GM12878 (cell line): ENCODE results near the gene CPNE9. TPM values are rescaled to one million over a fixed set of nuclear protein-coding genes. Genes with fewer than 3 reads are reported as not detected.

ENCODE experiments used
- ATAC-seq: fragments of 200-7000 bp; cut with Tn5 transposase; 3 replicates; pipeline ENCODE4 v1.9.1; 2020; ENCODE audit warnings: mild to moderate bottlenecking, moderate library complexity
- BruUV-seq: library from RNA; stranded (reverse); fragments of 400-500 nt; replicated peaks from 2 replicates; lab custom pipeline; 2021; lab: Mats Ljungman, UMichigan
- CTCF ChIA-PET: fragments of 300-600 bp; sonication (Branson Sonifier 250); formaldehyde crosslinking; extraction: SDS; loops from one replicate; lab custom pipeline; 2021; ENCODE audit warnings: inconsistent platforms; lab: Yijun Ruan, JAX
- POLR2A ChIA-PET: fragments of 350-600 bp; formaldehyde crosslinking; extraction: SDS; loops from one replicate; lab custom pipeline; 2021; ENCODE audit warnings: inconsistent platforms; lab: Charles Lee
- RAD21 ChIA-PET: fragments of 300-600 bp; sonication (Branson Sonifier 250); formaldehyde crosslinking; loops from one replicate; lab custom pipeline; 2023; ENCODE audit warnings: antibody characterized with exemption; ENCODE audit not compliant: unreplicated experiment; lab: Charles Lee
- SMC1A ChIA-PET: fragments of 300-600 bp; sonication (Branson Sonifier 250); formaldehyde crosslinking; loops from one replicate; lab custom pipeline; 2023; ENCODE audit not compliant: unreplicated experiment, uncharacterized antibody; lab: Charles Lee
- DNase-seq: peaks from one replicate; pipeline ENCODE4 v3.0.0-alpha.2; 2011; ENCODE audit warnings: low read depth, low spot score
- FAIRE-seq: peaks from 3 replicates; lab custom pipeline; 2011; peaks lifted over from hg19 to GRCh38; lab: Jason Lieb, UNC
- H2AFZ ChIP-seq: 2 replicates; pipeline ENCODE4 v1.6.0; 2011; ENCODE audit warnings: low read depth, low read length, control low read depth; ENCODE audit not compliant: control insufficient read depth
- H3K27ac ChIP-seq: 2 replicates; pipeline ENCODE4 v1.5.1; 2011; ENCODE audit warnings: control low read depth; ENCODE audit not compliant: control insufficient read depth, insufficient read depth
- H3K27me3 ChIP-seq, 2 experiments: replicated peaks in 1 of 2; 2 replicates each; pipeline versions ENCODE4 v1.6.0 to v1.6.1; 2011; ENCODE audit warnings: low read length in 1 of 2; ENCODE audit not compliant: control insufficient read depth in 2 of 2, insufficient read depth in 2 of 2
- H3K36me3 ChIP-seq, 2 experiments: 2 replicates each; pipeline ENCODE4 v1.5.1; 2011; ENCODE audit warnings: low read length in 1 of 2; ENCODE audit not compliant: control insufficient read depth in 2 of 2, insufficient read depth in 2 of 2
- H3K4me1 ChIP-seq: 2 replicates; pipeline ENCODE4 v1.6.1; 2011; ENCODE audit warnings: mild to moderate bottlenecking, low read length, moderate library complexity, mixed read lengths; ENCODE audit not compliant: control insufficient read depth, insufficient read depth
- H3K4me2 ChIP-seq: 2 replicates; pipeline ENCODE4 v1.6.0; 2011; ENCODE audit warnings: control low read depth; ENCODE audit not compliant: control insufficient read depth, insufficient read depth
- H3K4me3 ChIP-seq: fragments of 200-600 bp; sonication (generic); 2 replicates; pipeline ENCODE4 v1.5.1; 2016
- H3K79me2 ChIP-seq: 2 replicates; pipeline ENCODE4 v1.6.0; 2011; ENCODE audit warnings: low read length; ENCODE audit not compliant: control insufficient read depth, insufficient read depth
- H3K9ac ChIP-seq: 2 replicates; pipeline ENCODE4 v1.8.0; 2011; ENCODE audit warnings: low read length, control low read depth, mixed read lengths; ENCODE audit not compliant: control insufficient read depth, insufficient read depth
- H3K9me3 ChIP-seq: replicated peaks from 3 replicates; pipeline ENCODE4 v1.5.1; 2011; ENCODE audit warnings: mild to moderate bottlenecking, low read length; ENCODE audit not compliant: control insufficient read depth, insufficient read depth
- H4K20me1 ChIP-seq: 2 replicates; pipeline ENCODE4 v1.6.0; 2011; ENCODE audit not compliant: control insufficient read depth, insufficient read depth
- CBFB ChIP-seq: IDR thresholded peaks from 2 replicates; pipeline ENCODE4 v1.6.1; 2016; ENCODE audit warnings: antibody characterized with exemption, low read depth
- ESRRA ChIP-seq: IDR thresholded peaks from 2 replicates; pipeline ENCODE4 v1.6.1; 2012; ENCODE audit warnings: mild to moderate bottlenecking, low read length, improper control_type of control experiment
- MAX ChIP-seq: IDR thresholded peaks from 2 replicates; pipeline ENCODE4 v1.6.1; 2012; ENCODE audit warnings: low read depth, low read length, improper control_type of control experiment
- POLR2A ChIP-seq: IDR thresholded peaks from 2 replicates; pipeline ENCODE4 v1.6.1; 2011; ENCODE audit warnings: low read depth, mild to moderate bottlenecking, low read length
- POLR2AphosphoS5 ChIP-seq: IDR thresholded peaks from 2 replicates; pipeline ENCODE4 v1.6.1; 2011; ENCODE audit warnings: mild to moderate bottlenecking, low read length, inconsistent platforms
- RAD21 ChIP-seq: IDR thresholded peaks from 2 replicates; pipeline ENCODE4 v1.6.1; 2011; ENCODE audit warnings: mild to moderate bottlenecking, low read depth, low read length, moderate library complexity; ENCODE audit not compliant: insufficient read depth
- SIN3A ChIP-seq: IDR thresholded peaks from 2 replicates; pipeline ENCODE4 v1.6.1; 2012; ENCODE audit warnings: low read depth, low read length, improper control_type of control experiment
- ZBED1 ChIP-seq: IDR thresholded peaks from 2 replicates; pipeline ENCODE4 v1.6.1; 2016; ENCODE audit warnings: borderline replicate concordance
- ZNF384 ChIP-seq: IDR thresholded peaks from 2 replicates; pipeline ENCODE4 v1.6.1; 2012; ENCODE audit warnings: low read depth, mild to moderate bottlenecking, low read length, improper control_type of control experiment, borderline replicate concordance
- ZNF622 ChIP-seq: fragments of 450-650 bp; IDR thresholded peaks from 2 replicates; pipeline ENCODE4 v1.6.1; 2017; ENCODE audit warnings: mild to moderate bottlenecking, inconsistent platforms
- ZNF687 ChIP-seq: fragments of 450-650 bp; IDR thresholded peaks from 2 replicates; pipeline ENCODE4 v1.6.1; 2017; ENCODE audit warnings: mild to moderate bottlenecking, moderate library complexity
- WGBS: methylation state at CpG from one replicate; pipeline ENCODE4 v1.1.6; 2016; ENCODE audit warnings: low lambda C conversion rate; ENCODE audit not compliant: insufficient replicate concordance, insufficient coverage; ENCODE audit errors: missing lambda C conversion rate; 5-methylcytosine and 5-hydroxymethylcytosine counted together
- in situ Hi-C: fragments of 300-500 bp; cut with MboI; formaldehyde crosslinking; loops from 9 replicates; pipeline ENCODE4 v1.14.3; 2018; ENCODE audit warnings: mixed read lengths
- intact Hi-C: fragments of 100-400 bp; cut with micrococcal nuclease; formaldehyde crosslinking; loops from one replicate; pipeline ENCODE4 v1.14.2; 2022; ENCODE audit not compliant: unreplicated experiment
- polyA plus RNA-seq, 11 experiments: library from polyadenylated mRNA; depleted of rRNA in 4 of 11; unstranded in 6 of 11; stranded (reverse) in 5 of 11; fragments of >200 nt; fragmentation: Nextera tagmentation in 4 of 11; fragmentation: Illumina TruSeq in 1 of 11; extraction: Ambion mirVana in 4 of 11; extraction: Trizol in 1 of 11; gene quantifications; 1 replicate in 1 of 11; 2 replicates in 10 of 11; pipeline versions ENCODE4 v1.2.1 to v1.2.3, GENCODE V29; 2011 to 2016; ENCODE audit warnings: inconsistent platforms in 2 of 11, missing spikeins in 2 of 11, low read depth in 1 of 11
- total RNA-seq, 4 experiments: library from RNA; depleted of rRNA in 3 of 4; stranded (reverse); fragments of >200 nt in 3 of 4; fragmentation: Illumina TruSeq in 1 of 4; extraction: Trizol in 1 of 4; gene quantifications; 2 replicates each; pipeline versions ENCODE4 v1.2.1 to v1.2.3, GENCODE V29; 2013 to 2021
- TF ChIP-seq, protein P1 (sequence below): fragments of 450-650 bp; IDR thresholded peaks from 2 replicates; pipeline ENCODE4 v1.6.1; 2016; ENCODE audit warnings: mild to moderate bottlenecking

Gene CPNE9
- total and polyA plus RNA-seq, 10 of the 15 experiments (the other 5 are each of a cell fraction or from before 2014, with no cell fraction given): 0.02 to 0.12 (median 0.05) TPM; not detected in 7

- no peak for TF ChIP-seq ZNF622
- TF ChIP-seq ZBED1: no peak
- TF ChIP-seq ESRRA: no peak
- no peak for TF ChIP-seq ZNF384
- no peak for TF ChIP-seq CBFB
- no peak for TF ChIP-seq MAX
Observed at GRCh38 chr3:9673082-9673481, 30.6 kb upstream of the CPNE9 start (continued).

GRCh38 chr3:9673752-9674151 lies 29.9 kb upstream of the CPNE9 start:
- no peak overlapping the region for H2AFZ ChIP-seq
- ChIA-PET SMC1A (interaction anchor here (1.6 kb wide), 1 partner anchor 208 kb away, joined by 3 read pairs; no protein-coding TSS in a partner anchor), POLR2A (no interaction called here), CTCF (no interaction called here)
- intact Hi-C loops: no loop called here
- no peak for DNase-seq
- H3K4me1 ChIP-seq: no peaks in the 10 kb centered on the region
- H3K4me3 ChIP-seq: no peak overlapping the region
- peaks cover 42 to 63% of the 10 kb centered on the region in 2 experiments for H3K36me3 ChIP-seq
- no peaks in the 10 kb centered on the region for H4K20me1 ChIP-seq
- H3K9ac ChIP-seq: no peak overlapping the region
- WGBS: 95% methylated on average over 2 of the region's 2 CpGs
- no peaks in the 10 kb centered on the region for H3K27me3 ChIP-seq
- BruUV-seq: no TSS peak
- no peaks in the 10 kb centered on the region for H3K79me2 ChIP-seq
- H3K9me3 ChIP-seq: no peaks in the 10 kb centered on the region
- TF ChIP-seq SIN3A: no peak
- no peak for TF ChIP-seq POLR2A
- no peak for TF ChIP-seq POLR2AphosphoS5
- TF ChIP-seq ZNF687: no peak
- TF ChIP-seq, protein P1, sequence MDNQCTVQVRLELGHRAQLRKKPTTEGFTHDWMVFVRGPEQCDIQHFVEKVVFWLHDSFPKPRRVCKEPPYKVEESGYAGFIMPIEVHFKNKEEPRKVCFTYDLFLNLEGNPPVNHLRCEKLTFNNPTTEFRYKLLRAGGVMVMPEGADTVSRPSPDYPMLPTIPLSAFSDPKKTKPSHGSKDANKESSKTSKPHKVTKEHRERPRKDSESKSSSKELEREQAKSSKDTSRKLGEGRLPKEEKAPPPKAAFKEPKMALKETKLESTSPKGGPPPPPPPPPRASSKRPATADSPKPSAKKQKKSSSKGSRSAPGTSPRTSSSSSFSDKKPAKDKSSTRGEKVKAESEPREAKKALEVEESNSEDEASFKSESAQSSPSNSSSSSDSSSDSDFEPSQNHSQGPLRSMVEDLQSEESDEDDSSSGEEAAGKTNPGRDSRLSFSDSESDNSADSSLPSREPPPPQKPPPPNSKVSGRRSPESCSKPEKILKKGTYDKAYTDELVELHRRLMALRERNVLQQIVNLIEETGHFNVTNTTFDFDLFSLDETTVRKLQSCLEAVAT: no peak
- no peak for TF ChIP-seq RAD21
- TF ChIP-seq, all 136 proteins: peak for 0
- H3K27ac ChIP-seq: no peak overlapping the region
- ATAC-seq: no peak
- RAD21 ChIA-PET: no interaction called here
- H3K4me2 ChIP-seq: no peak overlapping the region
- FAIRE-seq: no peak
- in situ Hi-C loops: no loop called here
